ENCODE measurements around the gene WDR83. TPM values are rescaled to one million over a fixed set of nuclear protein-coding genes. Genes with fewer than 3 reads are reported as not detected.
"Not testable (repeated sequence)": the region's sequence is repeated elsewhere in the genome, so short reads cannot be mapped to it uniquely, and the experiment has no call there.

WDR83 gene
- total RNA-seq, 1 donor from 2014 or later, result 6.3 TPM

GRCh38 chr19:12687496-12688196 lies 21.0 kb downstream of the WDR83 start, which contains the start of gene GNG14:
Gene GNG14 (plus strand): TSS chr19:12687998. CDS start chr19:12688049, 51 bp downstream.
- no peak for DNase-seq

- DNase-seq, result no peak
Observed at GRCh38 chr19:12689012-12689411, 22.4 kb downstream of the WDR83 start.

GRCh38 chr19:12689581-12690216 lies 23.1 kb downstream of the WDR83 start:
- DNase-seq, result no peak

- DNase-seq, result no peak
Observed at GRCh38 chr19:12692960-12693359, 26.4 kb downstream of the WDR83 start.

GRCh38 chr19:12694641-12695040 lies 28.0 kb downstream of the WDR83 start:
- no peak for DNase-seq

- peak; percentile 17 for DNase-seq
Observed at GRCh38 chr19:12695096-12695495, 28.5 kb downstream of the WDR83 start.

- DNase-seq, result no peak
Observed at GRCh38 chr19:12695514-12695913, 28.9 kb downstream of the WDR83 start.

- no peak for DNase-seq
Observed at GRCh38 chr19:12695997-12696365, 29.4 kb downstream of the WDR83 start.

GRCh38 chr19:12696366-12697335 lies 30.0 kb downstream of the WDR83 start, which contains the start of gene FBXW9:
Gene FBXW9 (minus strand): TSS chr19:12696631. CDS start chr19:12696581, 50 bp downstream.
- peak; percentile 98 for DNase-seq

- not testable (repeated sequence) for DNase-seq
Observed at GRCh38 chr19:12697425-12697824, 30.8 kb downstream of the WDR83 start.

- no peak for DNase-seq
Observed at GRCh38 chr19:12698138-12698537, 31.5 kb downstream of the WDR83 start.

GRCh38 chr19:12701596-12702282 lies 35.1 kb downstream of the WDR83 start:
- DNase-seq, result no peak

- DNase-seq, result peak; percentile 66
Observed at GRCh38 chr19:12703046-12703445, 36.4 kb downstream of the WDR83 start.

GRCh38 chr19:12705169-12705568 lies 38.6 kb downstream of the WDR83 start:
- DNase-seq, result no peak

- no peak for DNase-seq
Observed at GRCh38 chr19:12705654-12706331, 39.2 kb downstream of the WDR83 start.

- DNase-seq, result no peak
Observed at GRCh38 chr19:12706332-12706718, 39.7 kb downstream of the WDR83 start.

GRCh38 chr19:12708641-12709040 lies 42.0 kb downstream of the WDR83 start:
- no peak for DNase-seq

- no peak for DNase-seq
Observed at GRCh38 chr19:12711187-12711586, 44.6 kb downstream of the WDR83 start.

GRCh38 chr19:12712077-12712476 lies 45.5 kb downstream of the WDR83 start:
- not testable (repeated sequence) for DNase-seq

- not testable (repeated sequence) for DNase-seq
Observed at GRCh38 chr19:12713304-12713703, 46.7 kb downstream of the WDR83 start.

GRCh38 chr19:12715102-12715501 lies 48.5 kb downstream of the WDR83 start:
- DNase-seq, result no peak

- DNase-seq, result no peak
Observed at GRCh38 chr19:12715929-12716328, 49.3 kb downstream of the WDR83 start.

All from dermis blood vessel endothelial cell (primary cell).